HG03175 (cell line): ENCODE measurements around the gene NAV2.
A peak's percentile ranks its signal among the peaks of the same experiment; 100 is the strongest.

Source experiments
- ATAC-seq: cut with Tn5 transposase; IDR thresholded peaks from one replicate; pipeline ENCODE4 v1.9.1; 2021; ENCODE audit warnings: mild to moderate bottlenecking, moderate library complexity; ENCODE audit not compliant: unreplicated experiment

The NAV2 gene

GRCh38 chr11:19774329-19774728 lies 61.7 kb downstream of the NAV2 start:
- ATAC-seq, result no peak

DNA sequence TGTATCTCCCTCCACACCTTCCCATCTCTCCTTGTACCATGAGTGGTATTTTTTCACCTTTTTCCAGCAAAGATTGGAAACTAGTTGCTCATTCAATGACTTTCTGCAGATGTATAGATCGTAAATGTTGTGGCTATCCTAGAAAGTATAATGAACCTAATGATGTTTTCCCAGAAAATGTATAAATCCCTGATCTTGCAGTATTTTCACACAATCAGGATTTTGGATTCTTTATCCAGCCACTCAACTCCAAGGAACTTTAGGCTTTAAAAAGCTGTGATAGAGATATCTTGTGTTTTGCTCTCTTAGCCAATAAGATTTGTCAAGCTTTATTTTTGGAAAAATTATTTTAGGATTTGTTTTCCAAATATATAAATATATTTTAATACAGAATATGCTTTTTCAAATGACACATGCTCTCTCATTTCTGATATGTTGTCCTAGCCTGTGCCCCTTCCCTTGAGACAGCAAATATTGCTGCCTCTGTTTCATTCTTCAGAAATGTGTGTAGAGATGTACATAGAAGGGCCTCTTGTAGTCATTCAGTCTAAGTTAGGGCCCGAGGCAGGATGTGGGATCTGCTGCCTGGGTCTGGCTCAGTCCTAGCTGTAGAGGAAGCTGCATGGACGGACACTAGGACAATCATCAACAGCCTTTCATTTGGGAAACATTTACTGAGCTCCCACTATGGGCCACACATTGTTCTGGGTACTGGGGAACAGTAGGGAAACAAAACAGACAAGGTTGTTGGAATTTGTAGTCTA lies 62.4 kb downstream of the NAV2 start:
- no peak for ATAC-seq

DNA sequence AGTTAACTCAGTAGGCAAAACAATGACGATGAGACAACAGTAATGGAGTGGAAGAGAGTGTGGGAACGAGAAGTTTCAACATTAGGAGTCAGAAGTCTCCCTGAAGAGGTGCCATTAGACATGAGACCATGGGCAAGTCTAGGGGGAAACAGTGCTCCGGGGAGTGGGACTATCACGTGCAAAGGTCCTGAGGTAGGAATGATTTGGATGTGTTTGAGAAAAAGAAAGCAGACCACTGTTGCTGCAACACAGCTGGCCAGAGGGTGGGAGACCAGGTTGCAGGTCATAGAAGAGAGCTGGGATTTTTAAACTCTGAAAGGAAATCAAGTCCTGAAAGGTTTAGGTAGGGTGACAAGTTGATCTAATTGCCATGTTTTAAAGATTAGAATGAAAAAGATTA lies 63.0 kb downstream of the NAV2 start:
- no peak for ATAC-seq

DNA sequence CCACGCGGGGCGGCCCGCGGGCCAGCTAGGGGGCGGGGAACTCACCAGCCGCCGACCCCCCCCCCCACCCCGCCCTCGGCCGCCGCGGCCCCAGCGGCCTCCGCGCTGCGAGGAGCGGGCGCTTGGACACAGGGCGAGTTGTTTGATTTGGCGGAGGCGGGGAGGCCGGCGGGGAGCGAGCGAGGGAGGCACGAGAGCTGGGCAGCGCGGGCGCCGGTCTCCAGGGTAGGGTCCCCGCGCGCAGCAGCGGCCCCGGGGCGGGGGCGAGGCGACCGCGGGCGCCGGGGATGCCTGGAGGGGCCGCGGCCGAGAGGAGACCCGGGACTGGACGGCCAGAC lies 64.4 kb downstream of the NAV2 start:
- ATAC-seq, result peak; percentile 25

DNA sequence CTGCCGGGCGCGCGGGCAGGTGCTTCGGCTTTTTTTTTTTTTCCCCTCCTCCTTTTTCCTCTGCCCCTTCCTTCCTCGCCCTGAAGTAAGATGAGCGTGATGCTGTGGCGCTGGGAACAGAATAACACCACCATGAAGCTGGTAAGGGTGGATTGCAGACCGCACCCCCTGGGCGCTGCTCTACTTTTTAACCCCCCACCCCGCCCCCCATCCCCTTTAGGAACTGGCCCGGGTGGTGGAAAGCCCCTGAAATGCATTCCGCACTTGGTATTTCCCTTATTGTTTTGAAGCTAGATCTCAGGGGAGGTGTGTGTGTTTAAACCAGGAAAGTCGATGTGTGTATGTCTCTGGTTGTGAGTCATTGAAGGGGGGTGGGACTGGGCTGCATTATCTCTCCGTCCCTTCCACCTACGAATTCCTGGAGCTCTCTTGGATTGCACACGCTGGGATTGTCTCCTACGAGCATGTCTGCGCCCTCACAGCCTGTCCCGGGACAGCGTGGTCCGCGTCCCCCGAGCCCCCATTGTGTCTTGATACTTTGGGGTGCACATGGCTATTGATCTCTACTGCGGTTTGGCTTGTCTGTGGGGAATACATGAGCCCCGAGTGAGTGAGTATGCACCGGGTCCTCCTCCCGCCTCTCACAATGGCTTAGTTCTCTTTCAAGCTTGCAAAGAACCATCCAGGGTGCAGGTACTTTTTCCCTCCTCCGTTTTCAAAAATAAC lies 64.9 kb downstream of the NAV2 start:
- peak; percentile 72 for ATAC-seq

- no peak for ATAC-seq
These were observed 67.1 kb downstream of the NAV2 start for GRCh38 chr11:19779740-19780139.

DNA sequence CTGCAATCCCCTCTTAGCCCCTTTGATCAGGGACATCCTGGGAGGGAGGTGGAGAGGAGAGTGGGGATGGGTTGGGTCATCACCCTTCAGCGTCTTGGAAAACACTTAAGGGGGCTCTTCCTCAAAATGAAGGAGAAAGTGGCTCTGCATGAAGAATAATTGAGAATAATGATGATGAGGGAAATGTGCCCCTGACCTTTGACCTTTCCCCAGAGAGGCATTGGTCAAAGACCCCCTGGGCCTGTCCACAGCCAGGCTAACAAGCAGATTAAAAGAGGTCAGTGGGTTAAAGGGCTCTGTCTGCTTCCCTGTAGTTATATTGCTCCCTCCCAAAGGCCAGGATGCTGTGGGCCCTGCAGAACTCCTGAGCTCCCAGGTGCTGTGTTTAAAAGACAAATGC lies 68.7 kb downstream of the NAV2 start:
- no peak for ATAC-seq

DNA sequence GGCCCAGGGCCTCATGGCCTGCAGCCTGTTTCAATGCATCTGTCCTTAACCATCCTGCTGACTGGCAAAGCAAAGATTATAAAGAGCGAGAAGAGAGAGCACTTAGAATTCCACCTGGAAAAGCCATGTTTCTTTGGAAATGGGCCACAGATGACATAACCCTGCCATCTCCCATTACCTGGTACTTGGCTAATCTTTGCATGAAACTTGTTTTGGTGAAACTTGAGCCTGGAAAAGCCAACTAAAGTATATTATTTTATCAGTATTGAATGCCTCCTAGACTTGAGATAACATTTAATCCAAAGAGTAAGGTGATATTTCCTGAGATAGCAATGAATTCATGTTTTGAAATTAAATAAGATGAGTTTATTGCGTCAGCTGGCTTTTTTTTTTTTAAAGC lies 72.6 kb downstream of the NAV2 start:
- no peak for ATAC-seq

DNA sequence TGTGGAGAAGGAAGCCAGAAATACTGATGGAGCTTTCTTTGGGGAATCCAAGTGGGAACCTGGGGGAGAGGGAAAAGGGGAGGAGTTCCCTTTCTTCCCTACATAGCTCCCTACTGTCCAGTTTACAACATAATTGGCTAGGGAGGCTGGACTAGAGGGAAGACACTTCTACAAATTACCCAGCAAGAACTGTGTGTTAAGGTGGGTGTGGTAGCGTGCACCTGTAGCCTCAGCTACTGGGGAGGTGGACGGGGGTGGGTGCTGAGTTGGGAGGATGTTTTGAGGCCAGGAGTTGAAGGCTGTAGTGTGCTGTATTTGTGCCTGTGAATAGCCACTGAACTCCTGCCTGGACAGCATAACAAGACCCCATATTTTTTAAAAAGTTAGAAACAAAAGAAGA lies 74.0 kb downstream of the NAV2 start:
- no peak for ATAC-seq

DNA sequence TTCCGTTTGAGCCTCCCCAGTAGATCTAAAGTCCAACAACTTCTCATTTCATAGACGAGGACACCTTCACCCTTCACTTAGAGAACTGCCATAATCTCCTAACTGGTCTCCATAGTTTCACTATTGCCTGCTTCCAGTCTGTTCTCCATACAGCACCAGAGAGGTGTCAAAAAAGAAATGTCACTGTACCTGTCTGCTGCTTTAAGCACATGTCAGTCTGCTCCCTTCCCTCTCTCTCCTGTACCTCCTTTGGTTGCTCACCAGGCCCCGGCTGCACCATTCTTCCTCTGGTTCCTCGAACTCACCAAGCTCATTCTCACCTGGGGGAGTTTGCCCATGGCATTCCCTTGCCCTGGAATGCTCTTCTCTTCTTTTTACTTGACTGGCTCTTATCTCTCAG lies 75.8 kb downstream of the NAV2 start:
- ATAC-seq, result no peak

- ATAC-seq, result no peak
These were observed 76.6 kb downstream of the NAV2 start for GRCh38 chr11:19789245-19789644.

DNA sequence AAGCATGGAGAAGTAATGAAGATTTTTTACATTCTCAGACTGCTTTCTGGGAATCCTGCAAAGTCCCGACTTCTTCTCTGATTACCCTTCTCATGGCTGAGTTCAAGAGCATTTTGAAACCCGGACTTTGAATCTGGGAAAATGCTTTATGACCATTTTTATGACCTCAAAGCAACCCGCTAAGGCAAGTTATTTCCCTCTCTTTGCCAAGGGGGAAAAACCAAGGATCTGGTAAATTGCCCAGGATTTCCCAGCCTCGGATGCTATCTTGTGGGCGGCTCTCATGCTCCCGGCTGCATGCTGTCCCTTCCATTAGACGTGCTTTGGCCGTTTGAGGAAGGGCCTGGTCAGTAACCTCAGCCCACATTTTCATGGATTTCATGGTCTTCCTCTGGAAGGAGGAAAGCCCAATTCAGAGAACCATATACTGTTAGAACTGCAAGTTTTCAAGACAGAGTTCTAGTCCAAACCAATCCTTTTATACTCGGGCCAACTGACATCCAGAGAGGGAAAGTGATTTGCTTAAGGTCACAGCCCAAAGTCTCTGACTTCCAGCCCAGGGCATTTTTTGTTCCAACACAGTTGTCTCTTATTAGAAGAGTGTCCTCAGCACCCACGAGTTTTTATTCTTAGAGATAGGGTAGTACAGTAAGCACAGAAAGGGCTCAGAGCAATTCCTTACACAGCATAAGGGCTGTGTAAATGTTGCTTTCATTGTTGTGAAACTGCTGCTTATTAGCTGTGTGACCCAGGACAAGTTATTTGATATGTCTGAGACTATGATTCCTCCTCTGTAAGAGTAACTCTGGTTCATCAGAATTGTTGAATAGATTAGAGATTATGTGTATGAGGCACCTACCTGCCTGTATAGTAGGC lies 77.4 kb downstream of the NAV2 start:
- ATAC-seq, result no peak

DNA sequence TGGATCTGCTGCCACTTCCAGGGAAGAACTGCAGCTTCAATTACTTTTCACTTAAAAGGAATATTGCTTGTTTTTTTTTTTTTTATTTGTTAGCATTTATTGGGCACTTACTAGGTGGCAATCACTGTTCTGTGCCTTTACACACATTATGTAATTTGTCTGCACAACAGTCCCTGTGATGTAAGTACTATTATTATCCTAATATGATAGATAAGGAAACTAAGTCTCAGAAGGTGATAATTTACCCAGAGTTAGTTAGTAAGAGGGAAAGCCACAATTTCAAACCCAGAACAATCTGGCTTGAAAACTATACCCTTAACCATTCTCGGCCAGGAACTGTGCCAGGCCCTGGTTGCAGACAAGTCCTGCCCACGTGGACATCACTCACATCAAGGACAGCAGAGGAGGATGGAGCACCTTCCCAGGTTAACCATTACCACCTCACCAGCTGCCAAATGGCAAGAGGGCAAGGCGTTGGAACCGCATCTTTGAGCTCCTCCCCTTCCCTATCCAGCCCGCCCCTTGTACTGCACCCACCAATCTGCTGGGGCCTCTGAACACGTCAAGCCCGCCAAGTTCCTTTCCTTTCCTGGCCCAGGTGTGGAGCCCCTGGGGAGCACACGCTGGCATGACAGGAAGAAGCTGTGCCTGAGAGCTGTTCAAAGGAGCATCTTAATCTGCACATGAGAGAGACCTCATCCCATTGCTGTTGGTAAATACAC lies 78.4 kb downstream of the NAV2 start:
- peak; percentile 85 for ATAC-seq

DNA sequence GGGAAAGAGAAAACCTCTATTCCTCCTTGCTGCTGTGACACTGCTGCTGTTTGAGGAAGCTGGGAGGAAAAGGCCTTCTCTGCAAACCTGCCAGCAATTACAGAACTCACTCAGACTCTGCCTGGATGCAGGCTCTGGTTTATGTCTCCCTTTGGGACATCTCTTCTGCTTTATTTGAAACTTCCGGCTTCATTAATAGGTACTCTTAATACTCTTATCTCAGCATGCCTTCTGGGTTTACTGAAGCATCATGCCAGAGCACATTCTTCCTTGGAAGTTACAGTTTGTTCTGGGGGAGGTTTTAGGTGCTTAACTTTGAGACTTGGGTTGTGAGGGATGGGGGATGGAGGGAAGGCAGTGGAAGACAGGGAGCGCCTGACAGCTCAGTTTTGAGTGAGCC lies 79.9 kb downstream of the NAV2 start:
- no peak for ATAC-seq

DNA sequence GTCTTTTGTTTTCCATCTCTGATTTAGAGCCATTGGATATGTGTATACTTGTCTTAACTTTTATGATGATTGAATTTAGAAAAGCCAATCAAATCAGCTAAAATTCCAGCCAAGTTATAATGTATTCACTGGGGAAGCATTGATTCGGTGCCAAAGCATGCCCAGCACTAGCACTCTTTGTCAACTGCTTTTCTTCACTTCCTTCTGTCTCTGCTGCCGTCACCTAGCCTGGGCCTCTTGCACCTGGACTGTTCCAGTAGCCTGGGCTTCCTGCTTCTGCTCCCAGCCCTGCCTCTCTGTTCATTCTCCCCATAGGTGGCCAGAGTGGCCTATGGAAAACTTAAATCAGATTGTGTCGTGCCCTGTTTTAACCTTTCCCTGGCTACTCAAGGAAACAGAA lies 80.7 kb downstream of the NAV2 start:
- ATAC-seq, result no peak

DNA sequence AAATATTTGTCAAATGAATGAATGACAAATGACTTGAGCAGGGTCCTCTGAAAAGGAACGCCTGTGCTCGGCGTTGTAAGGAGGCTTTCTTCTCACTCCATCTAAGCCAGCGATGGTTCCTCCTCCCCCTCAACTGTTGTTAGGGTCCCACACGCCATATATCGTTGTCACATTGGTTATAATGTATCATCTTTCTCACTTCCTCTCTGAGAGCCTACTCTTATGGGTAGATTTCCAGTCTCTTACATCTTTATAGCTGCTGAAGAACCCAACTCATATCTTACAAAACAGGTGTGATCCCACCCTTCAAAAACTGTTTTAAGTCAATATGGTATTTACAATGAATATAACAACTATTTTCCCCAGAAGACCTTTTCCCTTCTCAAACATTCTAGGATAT lies 81.5 kb downstream of the NAV2 start:
- no peak for ATAC-seq

DNA sequence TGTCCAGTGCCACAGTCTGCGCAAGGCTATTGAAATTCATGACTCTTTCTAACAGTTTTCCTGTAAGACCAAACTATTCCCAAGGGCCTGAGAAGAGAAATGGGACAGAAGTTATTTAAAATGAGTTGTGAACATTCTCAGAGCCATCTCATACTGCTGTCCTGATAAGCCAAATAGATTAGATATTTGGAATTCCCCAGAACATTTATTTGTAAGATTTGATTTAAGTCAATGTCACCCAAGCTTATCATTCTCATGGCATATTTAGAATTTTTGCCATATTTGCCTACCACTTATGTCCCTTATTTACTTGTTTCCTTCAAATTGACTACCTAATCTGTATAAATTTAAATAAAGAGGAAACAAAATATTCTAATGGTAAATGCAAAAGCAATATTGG lies 82.4 kb downstream of the NAV2 start:
- no peak for ATAC-seq

DNA sequence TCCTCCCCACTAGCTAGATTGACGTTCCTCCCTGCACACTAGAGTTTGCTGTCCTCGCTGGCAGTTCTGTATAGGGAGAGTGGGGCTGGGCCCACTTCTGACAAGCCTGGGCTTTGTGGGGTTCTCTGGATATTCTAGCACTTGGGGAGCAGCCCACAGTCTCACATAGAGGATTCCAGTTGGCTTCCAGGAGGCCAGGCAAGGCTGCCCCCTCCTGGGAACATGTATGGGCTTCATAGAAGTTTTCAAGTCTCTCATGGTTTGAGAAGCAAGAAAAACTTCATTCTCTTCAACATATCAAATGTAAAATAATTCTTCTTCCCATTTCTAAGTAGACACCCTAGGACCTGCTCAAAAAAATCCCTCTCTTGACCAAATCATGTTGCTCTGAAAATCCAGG lies 87.5 kb downstream of the NAV2 start:
- ATAC-seq, result no peak

DNA sequence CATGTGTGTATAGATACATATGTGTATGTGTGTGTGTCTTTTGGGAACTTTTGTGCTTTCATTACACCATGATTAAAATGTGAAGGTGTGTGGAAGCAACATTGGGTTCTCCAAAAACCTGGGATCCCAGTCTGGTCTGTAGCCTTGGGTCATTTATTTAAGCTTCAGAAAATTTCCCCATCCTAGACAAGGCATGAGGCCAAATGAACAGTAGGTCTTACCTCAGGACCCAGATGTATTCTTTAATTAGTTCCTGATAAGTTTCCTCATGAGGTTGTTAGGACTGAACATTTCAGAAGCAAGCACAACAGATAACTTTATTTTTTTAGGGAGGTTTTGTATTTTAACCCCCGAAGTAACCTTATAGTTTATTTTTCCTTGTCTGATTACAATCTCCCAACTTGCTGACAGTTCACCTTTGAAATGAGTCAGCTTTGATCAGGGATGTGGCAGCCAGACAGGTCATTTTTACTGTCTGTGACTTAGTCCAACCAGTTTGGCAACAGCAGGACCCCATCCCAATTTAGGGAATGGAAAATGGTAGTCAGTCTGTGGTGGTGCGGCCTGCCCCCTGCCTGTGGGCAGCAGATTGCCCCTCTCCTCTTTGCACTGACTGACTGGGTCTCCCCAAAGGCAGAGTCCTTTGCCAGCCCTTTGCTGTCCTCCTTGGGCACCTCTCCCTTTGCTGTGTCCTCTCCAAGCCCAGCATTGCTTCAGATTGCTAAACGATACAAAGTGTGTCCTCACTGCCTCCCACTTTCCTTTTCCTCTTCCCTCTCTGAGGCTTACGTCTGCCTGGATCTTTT lies 88.3 kb downstream of the NAV2 start:
- ATAC-seq, result no peak

DNA sequence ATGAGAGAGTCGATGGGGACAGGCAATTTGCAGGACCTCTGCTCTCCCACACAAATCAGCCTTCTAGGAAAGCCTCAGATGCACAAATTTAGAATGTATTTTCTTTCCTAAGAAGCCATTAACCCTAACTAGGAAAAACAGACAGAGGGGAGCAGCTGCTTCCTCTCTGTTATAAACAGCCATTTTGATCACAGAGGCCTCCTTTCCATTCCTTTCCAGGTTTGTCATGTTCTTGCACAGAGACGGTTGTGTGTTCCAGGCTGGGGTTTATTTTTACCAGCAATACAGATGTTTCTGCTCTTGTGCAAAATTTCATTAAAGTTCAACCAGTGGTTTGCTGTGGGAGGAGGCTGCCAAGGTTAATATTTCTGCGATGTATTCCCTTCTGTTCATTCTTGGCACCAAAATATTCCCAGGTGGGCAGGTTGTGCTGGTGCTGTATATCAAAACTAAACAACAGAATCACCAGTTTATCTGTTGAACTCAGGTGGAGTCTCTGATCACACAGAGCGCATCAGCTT lies 90.2 kb downstream of the NAV2 start:
- ATAC-seq, result no peak
